ENCODE results near the gene RAB4B.

DNA sequence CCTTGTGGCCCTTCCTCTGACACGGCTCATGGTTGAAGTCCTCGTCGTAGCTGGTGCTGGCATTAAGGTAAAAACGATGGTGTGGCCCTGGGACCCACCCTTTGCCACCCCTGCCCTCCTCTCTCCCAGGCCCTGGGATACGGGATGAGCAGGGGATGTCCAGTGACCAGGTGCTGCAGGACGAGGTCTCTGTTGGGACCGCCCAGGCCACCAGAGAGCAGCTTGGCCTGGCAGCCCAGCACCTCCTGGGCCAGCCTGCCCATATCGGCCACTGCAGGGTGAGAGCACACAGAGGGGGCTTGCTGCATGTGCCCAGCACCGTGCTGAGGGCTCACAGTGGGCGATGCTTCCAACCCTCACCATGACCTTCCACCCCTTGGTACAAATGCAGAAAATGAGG is 34.1 kb upstream of the RAB4B start:
- TF ChIP-seq EZH2 (IDR thresholded peaks at IDR 0.05; ENCODE audit: borderline replicate concordance, low read depth, low read length, poor library complexity, severe bottlenecking) = no peak
- TF ChIP-seq, protein P1, sequence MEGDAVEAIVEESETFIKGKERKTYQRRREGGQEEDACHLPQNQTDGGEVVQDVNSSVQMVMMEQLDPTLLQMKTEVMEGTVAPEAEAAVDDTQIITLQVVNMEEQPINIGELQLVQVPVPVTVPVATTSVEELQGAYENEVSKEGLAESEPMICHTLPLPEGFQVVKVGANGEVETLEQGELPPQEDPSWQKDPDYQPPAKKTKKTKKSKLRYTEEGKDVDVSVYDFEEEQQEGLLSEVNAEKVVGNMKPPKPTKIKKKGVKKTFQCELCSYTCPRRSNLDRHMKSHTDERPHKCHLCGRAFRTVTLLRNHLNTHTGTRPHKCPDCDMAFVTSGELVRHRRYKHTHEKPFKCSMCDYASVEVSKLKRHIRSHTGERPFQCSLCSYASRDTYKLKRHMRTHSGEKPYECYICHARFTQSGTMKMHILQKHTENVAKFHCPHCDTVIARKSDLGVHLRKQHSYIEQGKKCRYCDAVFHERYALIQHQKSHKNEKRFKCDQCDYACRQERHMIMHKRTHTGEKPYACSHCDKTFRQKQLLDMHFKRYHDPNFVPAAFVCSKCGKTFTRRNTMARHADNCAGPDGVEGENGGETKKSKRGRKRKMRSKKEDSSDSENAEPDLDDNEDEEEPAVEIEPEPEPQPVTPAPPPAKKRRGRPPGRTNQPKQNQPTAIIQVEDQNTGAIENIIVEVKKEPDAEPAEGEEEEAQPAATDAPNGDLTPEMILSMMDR (conservative IDR thresholded peaks at IDR 0.05; ENCODE audit: low read depth, low read length) = no peak
